ENCODE measurements around the gene HSPA14.
A peak's percentile ranks its signal among the peaks of the same experiment; 100 is the strongest.

HSPA14 gene

GRCh38 chr10:14880229-14880628, 42.1 kb downstream of the HSPA14 start:
- H4K20me1 ChIP-seq (ENCODE audit: insufficient read depth, low read length) = no peaks in the 10 kb centered on the region
- no peak overlapping the region for H2AFZ ChIP-seq (ENCODE audit: low read length)
- no peaks in the 10 kb centered on the region for H3K9me2 ChIP-seq (ENCODE audit: low read depth, low read length)
- peak overlapping the region; percentile 93 for H3K4me2 ChIP-seq (ENCODE audit: low read length)
- H3K36me3 ChIP-seq (ENCODE audit: insufficient read depth, low read length) = peaks cover 34% of the 10 kb centered on the region
- peak overlapping the region; percentile 91 for H3K9ac ChIP-seq (ENCODE audit: low read length)
- peak overlapping the region; percentile 81 for H3K4me3 ChIP-seq (ENCODE audit: low read depth, low read length, poor library complexity, severe bottlenecking)
- H3K4me1 ChIP-seq (ENCODE audit: insufficient read depth, low read length, severe bottlenecking) = peaks cover 30% of the 10 kb centered on the region
- no peak for TF ChIP-seq EZH2 (IDR thresholded peaks at IDR 0.05; ENCODE audit: borderline replicate concordance, low read length)
- no peak for TF ChIP-seq CTCF (IDR thresholded peaks at IDR 0.05; ENCODE audit: low read length)
- no peaks in the 10 kb centered on the region for H3K9me3 ChIP-seq (ENCODE audit: low read length)
- H3F3A ChIP-seq (ENCODE audit: insufficient read depth, low read length) = 0 out of 2 replicates have a peak, but pooled peaks cover under 1% of the 10 kb centered on the region
- peaks cover 69% of the 10 kb centered on the region for H3K79me2 ChIP-seq (ENCODE audit: insufficient read depth, low read length)
- H3K27me3 ChIP-seq (ENCODE audit: insufficient read depth, low read length) = no peaks in the 10 kb centered on the region
- H3K27ac ChIP-seq (ENCODE audit: low read depth, low read length, poor library complexity, severe bottlenecking) = peak overlapping the region; percentile 35

- Histone ChIP-seq H3K27ac (ENCODE audit: low read depth, low read length, poor library complexity, severe bottlenecking) (no peak overlapping the region), H3K36me3 (ENCODE audit: insufficient read depth, low read length) (peaks cover 58% of the 10 kb centered on the region), H3K4me1 (ENCODE audit: insufficient read depth, low read length, severe bottlenecking) (peaks cover 17% of the 10 kb centered on the region), H3K9me2 (ENCODE audit: low read depth, low read length) (no peaks in the 10 kb centered on the region), H3K4me2 (ENCODE audit: low read length) (no peak overlapping the region), H3K9ac (ENCODE audit: low read length) (no peak overlapping the region), H3K9me3 (ENCODE audit: low read length) (no peaks in the 10 kb centered on the region), H4K20me1 (ENCODE audit: insufficient read depth, low read length) (no peaks in the 10 kb centered on the region), H3K27me3 (ENCODE audit: insufficient read depth, low read length) (no peaks in the 10 kb centered on the region), H3K4me3 (ENCODE audit: low read depth, low read length, poor library complexity, severe bottlenecking) (no peak overlapping the region), H3F3A (ENCODE audit: insufficient read depth, low read length) (no peaks in the 10 kb centered on the region), H2AFZ (ENCODE audit: low read length) (no peak overlapping the region), H3K79me2 (ENCODE audit: insufficient read depth, low read length) (peaks cover 84% of the 10 kb centered on the region)
- TF ChIP-seq EZH2 (IDR thresholded peaks at IDR 0.05; ENCODE audit: borderline replicate concordance, low read length) (no peak), CTCF (IDR thresholded peaks at IDR 0.05; ENCODE audit: low read length) (no peak)
Observed at GRCh38 chr10:14884082-14884481, 46.0 kb downstream of the HSPA14 start.

GRCh38 chr10:14889318-14889717, 51.2 kb downstream of the HSPA14 start:
- Histone ChIP-seq H2AFZ (ENCODE audit: low read length) (no peak overlapping the region), H3K4me2 (ENCODE audit: low read length) (no peak overlapping the region), H3K4me1 (ENCODE audit: insufficient read depth, low read length, severe bottlenecking) (peaks cover 10% of the 10 kb centered on the region), H3K27ac (ENCODE audit: low read depth, low read length, poor library complexity, severe bottlenecking) (no peak overlapping the region), H3K9me3 (ENCODE audit: low read length) (no peaks in the 10 kb centered on the region), H3K79me2 (ENCODE audit: insufficient read depth, low read length) (peaks cover 81% of the 10 kb centered on the region), H3K9ac (ENCODE audit: low read length) (no peak overlapping the region), H3F3A (ENCODE audit: insufficient read depth, low read length) (no peaks in the 10 kb centered on the region), H4K20me1 (ENCODE audit: insufficient read depth, low read length) (no peaks in the 10 kb centered on the region), H3K36me3 (ENCODE audit: insufficient read depth, low read length) (peaks cover 33% of the 10 kb centered on the region), H3K27me3 (ENCODE audit: insufficient read depth, low read length) (no peaks in the 10 kb centered on the region), H3K4me3 (ENCODE audit: low read depth, low read length, poor library complexity, severe bottlenecking) (no peak overlapping the region), H3K9me2 (ENCODE audit: low read depth, low read length) (no peaks in the 10 kb centered on the region)
- TF ChIP-seq EZH2 (IDR thresholded peaks at IDR 0.05; ENCODE audit: borderline replicate concordance, low read length) (no peak), CTCF (IDR thresholded peaks at IDR 0.05; ENCODE audit: low read length) (peak; percentile 51; the same call in 1 of the 2 replicates)

Data from OCI-LY1 (cell line).